Body of pancreas (tissue), 4 donors: ENCODE results near the gene UNC80.

ENCODE experiments used
- POLR2A ChIP-seq, 3 donors: fragments of 450-650 bp; IDR thresholded peaks; one replicate each; pipeline ENCODE4 v1.6.1; 2016; ENCODE audit warnings: antibody characterized with exemption in 3 of 3, mild to moderate bottlenecking in 2 of 3
- TF ChIP-seq, protein P1 (sequence below), 7 experiments: fragments of 450-650 bp in 4 of 7; fragments of 200-600 bp in 3 of 7; sonication (generic) in 3 of 7; IDR thresholded peaks; one replicate each; pipeline ENCODE4 v1.5.1; 2016 to 2019; ENCODE audit warnings: antibody characterized with exemption in 7 of 7

DNA sequence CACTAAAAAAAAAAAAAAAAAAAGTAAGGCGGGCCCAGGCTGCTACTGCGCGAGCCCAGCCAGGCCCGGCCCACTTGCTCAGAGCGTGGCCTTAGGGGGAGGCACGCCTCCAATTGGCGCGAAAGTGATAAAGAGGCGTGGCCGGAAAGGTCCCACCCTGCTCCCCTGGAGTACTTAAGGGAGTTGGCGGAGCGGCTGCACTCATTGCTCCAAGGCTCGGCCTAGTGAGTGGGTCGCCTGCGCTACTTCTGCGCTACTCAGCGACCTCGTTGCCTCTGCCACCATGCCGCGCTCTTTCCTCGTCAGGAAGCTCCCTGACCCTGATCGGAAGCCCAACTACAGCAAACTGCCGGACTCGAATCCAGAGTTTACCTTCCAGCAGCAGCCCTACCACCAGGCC is 36.9 kb downstream of the UNC80 start:
- TF ChIP-seq, protein P1, sequence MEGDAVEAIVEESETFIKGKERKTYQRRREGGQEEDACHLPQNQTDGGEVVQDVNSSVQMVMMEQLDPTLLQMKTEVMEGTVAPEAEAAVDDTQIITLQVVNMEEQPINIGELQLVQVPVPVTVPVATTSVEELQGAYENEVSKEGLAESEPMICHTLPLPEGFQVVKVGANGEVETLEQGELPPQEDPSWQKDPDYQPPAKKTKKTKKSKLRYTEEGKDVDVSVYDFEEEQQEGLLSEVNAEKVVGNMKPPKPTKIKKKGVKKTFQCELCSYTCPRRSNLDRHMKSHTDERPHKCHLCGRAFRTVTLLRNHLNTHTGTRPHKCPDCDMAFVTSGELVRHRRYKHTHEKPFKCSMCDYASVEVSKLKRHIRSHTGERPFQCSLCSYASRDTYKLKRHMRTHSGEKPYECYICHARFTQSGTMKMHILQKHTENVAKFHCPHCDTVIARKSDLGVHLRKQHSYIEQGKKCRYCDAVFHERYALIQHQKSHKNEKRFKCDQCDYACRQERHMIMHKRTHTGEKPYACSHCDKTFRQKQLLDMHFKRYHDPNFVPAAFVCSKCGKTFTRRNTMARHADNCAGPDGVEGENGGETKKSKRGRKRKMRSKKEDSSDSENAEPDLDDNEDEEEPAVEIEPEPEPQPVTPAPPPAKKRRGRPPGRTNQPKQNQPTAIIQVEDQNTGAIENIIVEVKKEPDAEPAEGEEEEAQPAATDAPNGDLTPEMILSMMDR (IDR thresholded peaks at IDR 0.05): no peak
- no peak for TF ChIP-seq POLR2A (IDR thresholded peaks at IDR 0.05)
